ENCODE measurements around the gene OPTC.

Gene OPTC

DNA sequence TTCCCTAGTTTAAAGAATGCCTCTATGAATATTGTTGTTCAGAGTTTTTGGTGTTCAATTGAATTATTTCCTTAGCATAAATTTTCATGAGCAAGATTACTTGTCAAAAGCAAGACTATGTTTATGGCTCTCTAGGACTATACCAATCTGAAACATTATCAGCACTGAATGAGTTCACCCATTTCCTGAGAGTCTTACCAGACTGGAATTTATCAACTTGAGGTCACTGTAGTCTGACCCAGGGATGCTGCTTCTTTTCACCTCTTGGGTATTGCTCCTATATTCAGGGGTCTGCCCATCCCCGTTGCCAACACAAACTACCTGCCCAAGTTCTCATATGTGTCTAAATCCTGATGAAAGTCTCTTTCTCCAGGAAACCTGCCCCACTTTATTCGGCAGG is 42.6 kb downstream of the OPTC start:
- no peak for DNase-seq (ENCODE audit: low read depth, low spot score)

- no peak for DNase-seq (ENCODE audit: low read depth, low spot score)
Observed at GRCh38 chr1:203536980-203537455, 43.1 kb downstream of the OPTC start.

GRCh38 chr1:203537806-203538464 is 44.0 kb downstream of the OPTC start:
- no peak for DNase-seq (ENCODE audit: low read depth, low spot score)

- no peak for DNase-seq (ENCODE audit: low read depth, low spot score)
Observed at GRCh38 chr1:203538726-203539125, 44.8 kb downstream of the OPTC start.

DNA sequence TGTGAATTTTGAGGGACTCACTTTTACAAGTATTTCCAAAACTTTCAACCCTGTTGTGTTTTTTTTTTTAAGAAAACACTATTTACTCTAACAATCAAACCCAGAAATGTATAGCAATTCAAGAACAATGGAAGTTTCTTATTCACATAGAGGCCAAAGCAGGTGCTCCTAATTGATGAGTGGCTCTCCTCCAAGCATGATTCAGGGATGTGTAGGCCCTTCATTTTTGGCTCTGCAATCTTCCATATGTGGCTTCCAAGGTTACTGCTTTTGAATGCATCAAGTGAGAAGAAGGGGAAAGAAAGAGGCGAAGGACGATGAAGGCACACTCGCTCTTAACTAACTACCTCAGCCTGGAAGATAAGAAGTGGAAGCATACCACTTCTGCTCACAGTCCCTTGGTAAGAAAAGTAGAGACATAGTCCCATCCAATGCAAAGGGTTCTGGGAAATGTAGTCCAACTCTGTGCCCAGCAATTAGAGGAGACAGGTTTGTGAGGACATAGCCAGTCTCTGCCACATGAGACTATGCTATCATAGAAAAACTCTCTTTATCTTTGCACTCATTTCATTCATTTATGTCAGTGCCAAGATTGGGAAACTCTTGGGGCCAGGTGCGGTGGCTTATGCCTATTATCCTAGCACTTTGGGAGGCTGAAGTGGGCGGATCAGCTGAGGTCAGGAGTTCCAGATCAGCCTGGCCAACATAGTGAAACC is 46.0 kb downstream of the OPTC start:
- no peak for DNase-seq (ENCODE audit: low read depth, low spot score)

- DNase-seq (ENCODE audit: low read depth, low spot score) = no peak
Observed at GRCh38 chr1:203544485-203544884, 50.5 kb downstream of the OPTC start.

DNA sequence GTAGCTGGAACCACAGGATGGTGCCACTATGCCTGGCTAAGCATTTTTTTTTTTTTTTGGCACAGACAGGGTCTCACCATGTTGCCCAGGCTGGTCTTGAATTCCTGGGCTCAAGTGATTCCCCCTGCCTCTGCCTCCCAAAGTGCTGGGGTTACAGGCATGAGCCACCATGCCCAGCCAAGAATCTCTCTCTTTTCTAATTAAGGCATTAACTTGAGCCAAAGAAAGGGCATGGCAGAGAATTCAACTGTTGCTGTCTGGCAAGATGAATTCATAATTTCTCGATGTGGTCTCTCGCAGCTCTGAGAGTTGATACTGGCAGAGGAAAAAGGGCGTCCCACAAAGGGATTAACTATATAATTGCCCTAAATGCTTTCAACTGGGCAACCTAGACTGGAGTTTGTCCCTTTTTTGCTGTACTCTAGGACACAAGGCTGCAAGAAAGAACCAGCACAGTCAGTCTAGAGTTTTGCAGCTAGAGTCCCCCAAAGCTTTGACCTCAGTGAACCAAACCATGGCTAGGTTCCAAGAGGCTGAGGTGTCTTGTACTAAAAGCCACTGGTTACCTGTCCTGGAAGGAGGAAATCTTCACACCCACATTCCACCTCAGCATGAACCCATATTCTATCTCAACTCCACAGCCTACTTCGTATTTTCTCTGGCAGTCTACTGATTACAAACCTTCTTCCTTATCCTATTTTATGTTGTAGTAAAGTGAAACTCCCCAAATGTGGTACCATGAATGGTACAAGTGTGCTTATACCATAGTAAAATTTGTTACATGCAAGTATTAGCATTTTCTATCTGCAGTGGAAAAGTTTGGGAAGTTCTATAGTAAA is 51.2 kb downstream of the OPTC start:
- no peak for DNase-seq (ENCODE audit: low read depth, low spot score)

DNA sequence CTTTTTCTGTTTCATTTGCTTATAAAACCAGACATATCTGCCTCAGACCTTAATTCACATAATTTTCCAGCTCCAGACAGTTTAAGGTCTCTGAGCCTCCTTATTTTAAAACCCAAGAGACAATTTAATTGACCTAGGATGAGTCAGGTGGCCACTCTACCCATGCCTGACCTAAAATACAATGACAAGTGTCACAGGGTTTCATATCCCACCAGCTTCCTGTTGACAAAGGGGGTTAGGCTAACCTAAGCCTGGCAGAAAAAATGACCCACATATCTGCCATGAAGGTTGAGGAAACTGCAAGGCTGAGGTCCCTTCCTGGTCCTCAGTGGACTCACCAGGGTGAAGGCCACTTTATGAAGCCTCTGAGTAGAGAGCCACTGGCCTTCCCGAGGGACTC is 52.3 kb downstream of the OPTC start:
- no peak for DNase-seq (ENCODE audit: low read depth, low spot score)

GRCh38 chr1:203547147-203547546 is 53.2 kb downstream of the OPTC start:
- DNase-seq (ENCODE audit: low read depth, low spot score) = no peak

DNA sequence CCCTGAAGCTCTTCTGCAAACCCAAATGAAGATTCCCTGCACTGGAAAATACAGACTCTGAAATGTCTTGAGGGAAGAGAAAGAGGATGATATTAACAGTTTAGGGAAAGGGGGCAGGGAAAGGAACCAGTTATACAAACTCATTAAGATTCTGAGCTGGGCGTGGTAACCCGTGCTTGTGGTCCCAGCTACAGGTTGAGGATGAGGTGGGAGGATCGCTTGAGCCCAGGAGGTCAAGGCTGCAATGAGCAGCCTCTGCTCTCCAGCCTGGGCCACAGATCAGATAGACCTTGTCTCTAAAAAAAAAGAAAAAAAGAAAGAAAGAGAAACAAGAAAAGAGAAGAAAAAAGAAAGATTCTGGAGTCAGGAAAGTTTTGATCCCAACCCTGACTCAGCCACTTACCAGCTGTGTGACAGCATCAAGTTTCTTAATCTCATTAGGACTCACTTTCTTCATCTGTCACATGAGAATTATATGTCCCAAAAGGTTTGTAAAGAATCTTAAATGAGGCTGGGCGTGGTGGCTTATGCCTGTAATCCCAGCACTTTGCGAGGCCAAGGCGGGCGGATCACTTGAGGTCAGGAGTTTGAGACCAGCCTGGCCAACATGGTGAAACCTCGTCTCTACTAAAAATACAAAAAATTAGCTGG is 53.9 kb downstream of the OPTC start:
- no peak for DNase-seq (ENCODE audit: low read depth, low spot score)

- no peak for DNase-seq (ENCODE audit: low read depth, low spot score)
Observed at GRCh38 chr1:203548892-203549291, 54.9 kb downstream of the OPTC start.

GRCh38 chr1:203549309-203549708 is 55.4 kb downstream of the OPTC start:
- no peak for DNase-seq (ENCODE audit: low read depth, low spot score)

- no peak for DNase-seq (ENCODE audit: low read depth, low spot score)
Observed at GRCh38 chr1:203550846-203551245, 56.9 kb downstream of the OPTC start.

GRCh38 chr1:203551550-203551949 is 57.6 kb downstream of the OPTC start:
- DNase-seq (ENCODE audit: low read depth, low spot score) = no peak

DNA sequence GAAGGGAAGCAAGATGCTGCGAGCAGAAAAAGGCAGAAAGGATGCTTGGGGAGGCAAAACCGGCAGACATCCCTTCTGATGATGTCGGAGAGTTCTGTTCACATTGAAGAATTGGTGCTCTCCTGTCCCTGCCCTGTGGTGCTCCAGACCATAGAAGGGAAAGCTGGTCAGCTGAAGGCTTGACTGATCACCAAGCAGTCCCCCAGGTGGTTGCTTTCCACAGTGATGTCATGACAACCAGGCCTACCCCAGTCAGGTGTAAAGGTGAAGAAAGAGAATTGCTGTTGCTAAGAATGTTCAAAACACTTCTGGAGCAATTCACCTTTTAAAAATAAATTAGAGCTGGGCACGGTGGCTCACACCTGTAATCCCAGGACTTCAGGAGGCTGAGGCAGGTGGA is 59.5 kb downstream of the OPTC start:
- no peak for DNase-seq (ENCODE audit: low read depth, low spot score)

- DNase-seq (ENCODE audit: low read depth, low spot score) = no peak
Observed at GRCh38 chr1:203554071-203554470, 60.1 kb downstream of the OPTC start.

DNA sequence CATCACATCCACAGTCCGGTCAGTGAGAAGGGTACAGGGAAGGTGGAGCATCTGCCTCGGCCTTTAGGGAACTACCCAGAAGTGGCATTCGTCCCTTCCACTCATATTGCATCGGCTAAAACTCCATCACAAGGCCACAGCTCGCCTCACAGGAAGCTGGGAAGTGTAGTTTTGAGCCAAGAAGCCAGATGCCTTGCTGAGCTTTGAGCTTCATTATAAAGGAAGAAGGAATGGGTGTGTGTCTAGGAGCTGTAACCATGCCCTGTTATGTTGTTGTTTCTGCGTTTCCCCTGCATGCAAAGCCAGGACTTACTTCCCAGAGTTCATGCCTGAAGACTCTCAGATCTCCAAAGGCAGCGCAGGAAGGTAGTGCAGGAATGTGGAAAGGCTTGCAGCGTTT is 61.1 kb downstream of the OPTC start:
- DNase-seq (ENCODE audit: low read depth, low spot score) = no peak

- DNase-seq (ENCODE audit: low read depth, low spot score) = no peak
Observed at GRCh38 chr1:203555511-203556046, 61.6 kb downstream of the OPTC start.

GRCh38 chr1:203556047-203556851 is 62.3 kb downstream of the OPTC start:
- DNase-seq (ENCODE audit: low read depth, low spot score) = no peak

DNA sequence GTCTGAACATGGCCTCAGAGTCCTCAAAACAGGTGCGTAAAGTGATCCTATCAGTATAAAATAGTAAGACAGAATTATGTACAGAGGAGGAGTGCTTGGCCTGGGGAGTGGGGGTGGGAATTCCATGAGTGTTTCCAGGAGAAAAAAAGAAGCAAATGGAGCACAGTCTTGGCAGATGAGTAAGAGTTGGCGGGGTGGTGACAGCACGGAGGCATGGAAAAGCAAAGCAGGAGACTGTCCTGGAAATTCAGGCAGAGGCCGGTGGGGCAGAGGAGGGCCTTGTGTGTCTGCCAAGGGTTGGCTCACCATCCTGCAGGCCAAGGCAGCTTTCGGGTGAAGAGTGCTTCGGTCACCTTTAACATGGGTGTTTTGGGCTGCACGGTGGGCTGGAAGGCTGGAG is 63.4 kb downstream of the OPTC start:
- no peak for DNase-seq (ENCODE audit: low read depth, low spot score)

Data from activated naive CD8-positive, alpha-beta T cell treated with anti-CD3 and anti-CD28 coated beads, Interleukin-2, amount 50 U/mL, for 16 hours (primary cell).